ENCODE results near the gene ANKRD10. TPM values are rescaled to one million over a fixed set of nuclear protein-coding genes. Genes with fewer than 3 reads are reported as not detected.
"Not testable (repeated sequence)": the region's sequence is repeated elsewhere in the genome, so short reads cannot be mapped to it uniquely, and the experiment has no call there.

Gene ANKRD10
- polyA plus RNA-seq, 4 donors = 40.3 to 147 (median 62.8) TPM

- H3K4me1 ChIP-seq (ENCODE audit: control insufficient read depth in 3 of 3, insufficient read depth in 2 of 3, low read depth in 1 of 3, low read length in 2 of 3) = no peaks in the 10 kb centered on the region
- 80 to 89% (median 86%) methylated on average over 8 of the region's 8 CpGs for WGBS, 3 donors
- FAIRE-seq = no peak
- no peak overlapping the region for H3K27ac ChIP-seq (ENCODE audit: low read depth in 1 of 3, low read length in 2 of 3)
- no peak for DNase-seq
- no peaks in the 10 kb centered on the region for H3K27me3 ChIP-seq (ENCODE audit: control insufficient read depth in 3 of 3, insufficient read depth in 3 of 3, low read length in 3 of 3)
- no peaks in the 10 kb centered on the region for H3K9me3 ChIP-seq (ENCODE audit: control insufficient read depth in 2 of 2, insufficient read depth in 1 of 2, low read depth in 1 of 2, low read length in 1 of 2)
- H3K4me3 ChIP-seq (ENCODE audit: low read depth in 1 of 3, low read length in 3 of 3) = no peak overlapping the region
- no peaks in the 10 kb centered on the region for H3K36me3 ChIP-seq (ENCODE audit: control insufficient read depth in 3 of 3, insufficient read depth in 2 of 3, low read depth in 1 of 3, low read length in 3 of 3)
Observed at GRCh38 chr13:110950356-110950755, 35.5 kb upstream of the ANKRD10 start.

- no peak for FAIRE-seq
- Histone ChIP-seq H3K36me3 (ENCODE audit: control insufficient read depth in 3 of 3, insufficient read depth in 2 of 3, low read depth in 1 of 3, low read length in 3 of 3) (no peaks in the 10 kb centered on the region), H3K4me3 (ENCODE audit: low read depth in 1 of 3, low read length in 3 of 3) (no peak overlapping the region), H3K4me1 (ENCODE audit: control insufficient read depth in 3 of 3, insufficient read depth in 2 of 3, low read depth in 1 of 3, low read length in 2 of 3) (no peaks in the 10 kb centered on the region), H3K27ac (ENCODE audit: low read depth in 1 of 3, low read length in 2 of 3) (no peak overlapping the region), H3K9me3 (ENCODE audit: control insufficient read depth in 2 of 2, insufficient read depth in 1 of 2, low read depth in 1 of 2, low read length in 1 of 2) (no peaks in the 10 kb centered on the region), H3K27me3 (ENCODE audit: control insufficient read depth in 3 of 3, insufficient read depth in 3 of 3, low read length in 3 of 3) (no peaks in the 10 kb centered on the region)
- no peak for DNase-seq
- WGBS, 3 donors = 77 to 92% (median 85%) methylated on average over 4 of the region's 4 CpGs
Observed at GRCh38 chr13:110949628-110950027, 34.8 kb upstream of the ANKRD10 start.

- Histone ChIP-seq H3K4me3 (ENCODE audit: low read depth in 1 of 3, low read length in 3 of 3) (no peak overlapping the region), H3K36me3 (ENCODE audit: control insufficient read depth in 3 of 3, insufficient read depth in 2 of 3, low read depth in 1 of 3, low read length in 3 of 3) (no peaks in the 10 kb centered on the region), H3K27me3 (ENCODE audit: control insufficient read depth in 3 of 3, insufficient read depth in 3 of 3, low read length in 3 of 3) (no peaks in the 10 kb centered on the region), H3K27ac (ENCODE audit: low read depth in 1 of 3, low read length in 2 of 3) (no peak overlapping the region), H3K4me1 (ENCODE audit: control insufficient read depth in 3 of 3, insufficient read depth in 2 of 3, low read depth in 1 of 3, low read length in 2 of 3) (no peaks in the 10 kb centered on the region), H3K9me3 (ENCODE audit: control insufficient read depth in 2 of 2, insufficient read depth in 1 of 2, low read depth in 1 of 2, low read length in 1 of 2) (no peaks in the 10 kb centered on the region)
- WGBS, 3 donors = 77 to 91% (median 84%) methylated on average over 12 of the region's 12 CpGs
- FAIRE-seq (no peak), DNase-seq (no peak)
Observed at GRCh38 chr13:110949116-110949515, 34.2 kb upstream of the ANKRD10 start.

- not testable (repeated sequence) for FAIRE-seq; H3K4me3 ChIP-seq (ENCODE audit: low read depth in 1 of 3, low read length in 3 of 3); H3K27ac ChIP-seq (ENCODE audit: low read depth in 1 of 3, low read length in 2 of 3); H3K36me3 ChIP-seq (ENCODE audit: control insufficient read depth in 3 of 3, insufficient read depth in 2 of 3, low read depth in 1 of 3, low read length in 3 of 3); H3K9me3 ChIP-seq (ENCODE audit: control insufficient read depth in 2 of 2, insufficient read depth in 1 of 2, low read depth in 1 of 2, low read length in 1 of 2); DNase-seq; H3K4me1 ChIP-seq (ENCODE audit: control insufficient read depth in 3 of 3, insufficient read depth in 2 of 3, low read depth in 1 of 3, low read length in 2 of 3); H3K27me3 ChIP-seq (ENCODE audit: control insufficient read depth in 3 of 3, insufficient read depth in 3 of 3, low read length in 3 of 3)
- 81 to 88% (median 84%) methylated on average over 6 to 8 of the region's 10 CpGs for WGBS, 3 donors
Observed at GRCh38 chr13:110947338-110947737, 32.5 kb upstream of the ANKRD10 start.

GRCh38 chr13:110945928-110946570 lies 31.2 kb upstream of the ANKRD10 start:
- 67 to 82% (median 76%) methylated on average over 12 of the region's 12 CpGs for WGBS, 3 donors
- H3K36me3 ChIP-seq (ENCODE audit: control insufficient read depth in 3 of 3, insufficient read depth in 2 of 3, low read depth in 1 of 3, low read length in 3 of 3) = no peaks in the 10 kb centered on the region
- H3K9me3 ChIP-seq (ENCODE audit: control insufficient read depth in 2 of 2, insufficient read depth in 1 of 2, low read depth in 1 of 2, low read length in 1 of 2) = no peaks in the 10 kb centered on the region
- FAIRE-seq = no peak
- DNase-seq = peak; percentile 7 to 11
- H3K27me3 ChIP-seq (ENCODE audit: control insufficient read depth in 3 of 3, insufficient read depth in 3 of 3, low read length in 3 of 3) = no peaks in the 10 kb centered on the region
- H3K4me1 ChIP-seq (ENCODE audit: control insufficient read depth in 3 of 3, insufficient read depth in 2 of 3, low read depth in 1 of 3, low read length in 2 of 3) = no peaks in the 10 kb centered on the region
- H3K4me3 ChIP-seq (ENCODE audit: low read depth in 1 of 3, low read length in 3 of 3) = no peak overlapping the region
- no peak overlapping the region for H3K27ac ChIP-seq (ENCODE audit: low read depth in 1 of 3, low read length in 2 of 3)

GRCh38 chr13:110944968-110945927 lies 30.4 kb upstream of the ANKRD10 start:
- Histone ChIP-seq H3K4me3 (ENCODE audit: low read depth in 1 of 3, low read length in 3 of 3) (no peak overlapping the region), H3K27ac (ENCODE audit: low read depth in 1 of 3, low read length in 2 of 3) (no peak overlapping the region), H3K36me3 (ENCODE audit: control insufficient read depth in 3 of 3, insufficient read depth in 2 of 3, low read depth in 1 of 3, low read length in 3 of 3) (no peaks in the 10 kb centered on the region), H3K27me3 (ENCODE audit: control insufficient read depth in 3 of 3, insufficient read depth in 3 of 3, low read length in 3 of 3) (no peaks in the 10 kb centered on the region), H3K9me3 (ENCODE audit: control insufficient read depth in 2 of 2, insufficient read depth in 1 of 2, low read depth in 1 of 2, low read length in 1 of 2) (no peaks in the 10 kb centered on the region), H3K4me1 (ENCODE audit: control insufficient read depth in 3 of 3, insufficient read depth in 2 of 3, low read depth in 1 of 3, low read length in 2 of 3) (no peaks in the 10 kb centered on the region)
- WGBS, 3 donors = 86 to 93% (median 91%) methylated on average over 24 of the region's 24 CpGs
- FAIRE-seq (no peak), DNase-seq (no peak)

GRCh38 chr13:110944121-110944967 lies 29.5 kb upstream of the ANKRD10 start:
- FAIRE-seq (no peak), DNase-seq (peak; percentile 34 to 65)
- H3K4me1 ChIP-seq (ENCODE audit: control insufficient read depth in 3 of 3, insufficient read depth in 2 of 3, low read depth in 1 of 3, low read length in 2 of 3) = no peaks in the 10 kb centered on the region
- no peaks in the 10 kb centered on the region for H3K9me3 ChIP-seq (ENCODE audit: control insufficient read depth in 2 of 2, insufficient read depth in 1 of 2, low read depth in 1 of 2, low read length in 1 of 2)
- no peaks in the 10 kb centered on the region for H3K36me3 ChIP-seq (ENCODE audit: control insufficient read depth in 3 of 3, insufficient read depth in 2 of 3, low read depth in 1 of 3, low read length in 3 of 3)
- no peak overlapping the region for H3K4me3 ChIP-seq (ENCODE audit: low read depth in 1 of 3, low read length in 3 of 3)
- no peak overlapping the region for H3K27ac ChIP-seq (ENCODE audit: low read depth in 1 of 3, low read length in 2 of 3)
- H3K27me3 ChIP-seq (ENCODE audit: control insufficient read depth in 3 of 3, insufficient read depth in 3 of 3, low read length in 3 of 3) = no peaks in the 10 kb centered on the region
- 59 to 67% (median 60%) methylated on average over 8 of the region's 8 CpGs for WGBS, 3 donors
